ENCODE measurements around the gene SLAIN1.

- no peak for TF ChIP-seq CTCF (IDR thresholded peaks at IDR 0.05)
- no peak for TF ChIP-seq POLR2A (IDR thresholded peaks at IDR 0.05)
Observed at GRCh38 chr13:77678691-77679235, 18.7 kb upstream of the SLAIN1 start.
